Stimulated activated naive CD8-positive, alpha-beta T cell treated with anti-CD3 and anti-CD28 coated beads, Interleukin-15, Interleukin-2, amounts not matched to agents 100 U/mL and 50 U/mL, for 24 hours (primary cell): ENCODE results near the gene FDX2.
"Not testable (repeated sequence)": the region's sequence is repeated elsewhere in the genome, so short reads cannot be mapped to it uniquely, and the experiment has no call there.

Experiments used
- ATAC-seq: fragments of 150-1000 bp; cut with Tn5 transposase; one replicate; pipeline ENCODE4 v1.10.0; 2021
- DNase-seq: peaks from one replicate; pipeline ENCODE4 v3.0.0; 2021

The FDX2 gene

DNA sequence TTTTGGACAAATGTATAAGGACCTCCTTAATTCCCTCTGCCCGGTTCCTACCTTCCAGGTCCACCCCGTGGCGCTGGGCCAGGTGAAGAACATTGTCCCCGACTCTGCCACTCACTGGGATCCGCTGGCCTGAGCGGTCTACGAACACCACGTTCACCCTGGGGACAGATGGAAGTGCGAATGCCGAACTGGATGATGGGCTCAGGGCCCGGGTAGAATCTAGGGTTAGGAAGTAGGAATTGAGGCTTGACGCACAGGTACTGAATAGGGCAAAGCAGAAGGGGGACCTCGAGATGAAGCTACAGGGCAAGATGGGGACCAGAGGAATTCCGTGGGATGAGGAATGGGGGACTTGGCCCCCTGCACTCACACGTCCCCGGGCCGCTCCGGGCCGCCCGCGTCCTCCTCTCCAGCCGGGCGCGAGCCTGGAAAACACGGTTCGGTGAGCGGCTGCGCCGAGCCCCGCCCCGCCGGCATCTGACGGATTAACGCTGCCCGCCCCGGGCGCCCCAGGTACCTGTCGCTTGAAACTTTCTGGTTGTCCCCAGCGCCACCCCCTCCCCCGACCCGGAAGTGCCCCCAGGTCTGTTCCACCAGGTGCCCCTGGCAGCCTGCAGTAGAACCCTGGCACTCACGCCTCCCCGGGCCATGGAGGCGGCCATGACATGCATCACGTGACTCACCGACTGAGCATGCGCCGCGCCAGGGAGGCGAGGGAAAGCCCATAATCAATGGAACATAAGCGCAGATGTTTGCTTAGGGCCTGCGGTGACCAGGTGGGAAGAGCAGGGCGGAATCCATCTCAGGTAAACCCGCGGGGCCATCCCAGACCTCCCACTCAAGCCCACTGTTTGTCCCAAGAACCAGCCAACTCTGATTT is at the start of gene FDX2:
Gene FDX2 (minus strand): TSS at position 681 of the 880 bp plus-strand sequence. CDS start 19 bp downstream, at position 662.
- DNase-seq (peak; percentile 95), ATAC-seq (peak; percentile 83)

DNA sequence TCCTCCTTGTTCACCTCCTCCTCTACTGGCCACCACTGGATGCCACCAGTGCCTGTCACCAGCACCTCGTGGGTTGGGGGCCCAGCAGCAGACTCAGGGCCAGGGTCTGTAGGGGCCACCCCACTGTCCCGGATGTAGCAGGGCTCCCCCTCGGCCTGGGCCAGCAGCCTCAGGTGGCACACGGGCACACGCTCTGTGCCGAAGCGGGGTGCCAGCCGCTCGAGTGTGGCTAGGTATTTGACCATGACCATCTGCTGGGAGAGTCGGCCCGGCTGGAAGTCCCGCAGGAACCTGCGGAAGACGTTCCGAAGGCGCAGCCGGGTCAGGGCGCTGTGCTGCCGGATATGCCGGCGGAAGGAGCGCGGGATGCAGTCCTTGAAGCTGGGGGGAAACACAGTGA is 49.7 kb upstream of the FDX2 start:
- ATAC-seq (no peak), DNase-seq (no peak)

DNA sequence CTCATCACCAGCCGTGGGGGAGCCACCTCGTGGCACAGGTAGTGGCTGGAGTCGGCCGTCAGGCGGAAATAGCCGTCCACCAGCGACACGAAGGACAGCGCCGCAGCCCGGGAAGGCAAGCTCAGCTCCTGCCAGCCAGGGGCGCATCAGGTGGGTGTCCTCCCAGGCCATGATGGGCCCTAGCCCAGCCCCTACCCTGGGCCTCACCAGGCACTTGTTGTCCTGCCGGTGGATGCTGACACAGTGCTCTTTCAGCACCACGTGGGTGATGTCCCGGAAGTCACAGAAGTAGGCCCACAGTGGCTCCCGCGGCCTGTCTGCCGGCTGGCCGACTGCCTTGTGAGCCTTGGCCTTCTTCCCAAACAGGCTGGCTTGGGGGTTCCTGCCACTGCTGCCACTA is 48.8 kb upstream of the FDX2 start:
- DNase-seq (no peak), ATAC-seq (no peak)

- DNase-seq (no peak), ATAC-seq (peak; percentile 37)
Measured at GRCh38 chr19:10363789-10364281, 48.0 kb upstream of the FDX2 start.

DNA sequence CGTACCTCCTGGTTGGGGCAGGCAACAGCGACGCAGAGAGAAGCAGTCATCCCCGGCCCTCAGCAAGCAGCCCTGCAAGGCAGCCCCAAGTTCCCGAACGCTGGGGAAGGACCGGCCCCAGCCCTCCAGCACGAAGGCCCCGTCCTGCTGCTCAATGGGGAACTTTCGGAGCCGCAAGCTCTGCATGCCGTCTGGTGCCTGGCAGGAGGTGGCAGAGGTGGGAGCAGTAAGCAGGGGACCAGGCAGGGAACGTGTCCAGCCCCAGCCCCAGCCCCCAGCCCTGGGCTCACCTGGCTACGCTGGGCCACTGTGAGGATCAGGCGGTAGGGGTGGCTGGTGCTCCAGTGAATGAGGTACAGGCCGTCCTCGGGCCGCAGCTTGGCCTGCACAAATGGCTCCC is 46.4 kb upstream of the FDX2 start:
- DNase-seq: no peak
- no peak for ATAC-seq

DNA sequence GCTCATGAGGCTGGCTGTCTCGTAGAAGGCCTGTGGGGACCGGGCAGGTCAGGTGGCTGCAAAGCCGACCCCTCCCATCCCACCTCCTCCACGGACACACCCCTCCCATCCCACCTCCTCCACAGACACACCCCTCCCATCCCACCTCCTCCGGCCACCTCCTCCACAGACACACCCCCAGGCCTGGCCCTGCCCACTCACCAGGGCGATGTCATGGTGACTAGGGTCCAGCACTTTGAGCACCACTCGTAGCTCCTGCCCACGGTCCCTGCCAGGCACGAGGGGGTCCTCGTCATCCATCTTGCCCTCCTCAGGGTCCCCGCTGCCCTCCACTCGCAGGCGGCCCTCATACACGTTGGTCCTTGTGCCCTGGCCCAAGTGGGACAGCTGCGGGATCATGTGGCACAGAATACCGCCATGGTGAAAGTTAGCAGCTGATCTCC is 45.8 kb upstream of the FDX2 start:
- DNase-seq (no peak), ATAC-seq (no peak)

DNA sequence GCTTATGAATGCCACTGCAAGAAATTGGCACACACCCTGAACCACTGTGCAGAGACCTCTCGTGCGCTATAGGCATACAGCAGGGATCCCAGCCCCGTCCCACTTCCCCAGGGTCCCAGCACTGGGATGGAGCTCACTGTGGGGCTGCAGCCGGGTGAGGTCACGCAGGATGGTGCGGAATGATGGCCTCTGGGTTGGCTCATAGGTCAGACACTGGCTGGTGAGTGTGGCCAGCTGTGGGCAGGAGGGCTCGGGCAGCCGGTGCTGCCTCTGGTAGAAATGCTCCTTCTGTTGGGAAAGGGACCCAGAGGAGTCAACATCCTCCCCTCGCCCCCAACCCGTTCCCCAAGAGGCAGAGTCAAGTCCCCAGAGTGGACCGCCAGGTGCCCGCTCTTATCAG is 40.6 kb upstream of the FDX2 start:
- no peak for DNase-seq
- ATAC-seq: no peak

- peak; percentile 70 for DNase-seq
- ATAC-seq: peak; percentile 44
Measured at GRCh38 chr19:10353793-10354391, 38.1 kb upstream of the FDX2 start.

DNA sequence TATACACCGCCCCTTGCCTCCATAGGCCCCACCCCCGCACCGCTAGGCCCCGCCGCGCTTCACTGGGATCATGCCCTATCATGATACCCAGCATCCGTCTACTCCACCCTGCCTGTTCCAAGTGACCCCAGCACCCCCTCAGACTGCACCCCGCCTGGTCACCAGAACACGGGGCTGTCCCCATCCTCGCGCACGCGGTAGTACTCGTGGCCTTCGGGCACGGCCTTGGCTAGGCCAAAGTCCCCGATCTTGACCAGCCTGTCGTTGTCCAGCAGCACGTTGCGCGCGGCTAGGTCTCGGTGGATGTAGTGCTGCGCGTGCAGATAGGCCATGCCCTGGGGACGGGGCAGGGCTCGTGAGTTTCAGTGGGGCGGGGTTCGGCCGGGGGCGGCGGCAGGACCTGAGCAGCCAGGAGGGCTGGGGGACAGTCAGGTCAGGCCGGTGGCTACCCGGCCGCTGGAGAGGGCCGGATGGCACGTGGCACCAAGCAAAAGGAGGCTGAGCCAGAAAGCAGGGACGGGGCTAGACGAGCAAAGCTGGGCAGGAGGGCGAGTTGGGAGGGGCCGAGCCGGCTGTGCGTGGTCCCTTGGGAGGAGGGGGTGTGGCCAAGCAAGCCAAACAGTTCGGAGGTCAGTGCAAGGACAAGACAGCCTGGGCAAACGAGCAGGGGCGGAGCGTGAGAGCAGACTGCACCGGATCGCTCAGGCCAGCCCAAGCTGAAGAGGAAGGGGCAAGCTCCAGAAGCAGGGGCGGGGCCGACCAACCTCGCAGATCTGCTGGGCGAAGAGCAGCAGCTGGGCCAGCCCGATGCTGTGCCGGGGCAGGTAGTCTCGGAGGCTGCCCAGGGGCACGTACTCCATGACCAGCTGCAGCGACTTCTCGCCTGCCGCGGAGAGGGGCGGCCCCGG is 37.2 kb upstream of the FDX2 start:
- DNase-seq (no peak), ATAC-seq (no peak)

- DNase-seq (no peak), ATAC-seq (no peak)
Measured at GRCh38 chr19:10346509-10346908, 30.7 kb upstream of the FDX2 start.

DNA sequence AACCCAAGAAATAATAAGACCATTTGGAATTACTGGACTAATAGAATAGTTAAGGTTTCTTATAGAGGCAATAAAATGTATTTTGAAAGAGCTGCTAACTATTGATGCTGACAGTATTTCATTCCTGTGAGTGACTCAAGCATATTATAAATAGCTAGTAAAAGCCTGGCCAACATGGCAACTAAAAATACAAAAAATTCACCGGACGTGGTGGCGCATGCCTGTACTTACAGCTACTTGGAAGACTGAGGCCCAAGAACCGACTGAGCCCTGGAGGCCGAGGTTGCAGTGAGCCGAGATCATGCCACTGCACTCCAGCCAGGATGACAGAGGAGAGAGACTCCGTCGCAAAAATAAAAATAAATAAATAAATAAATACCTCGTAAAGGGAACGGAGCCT is 29.0 kb upstream of the FDX2 start:
- no peak for ATAC-seq
- DNase-seq: no peak

GRCh38 chr19:10343495-10343894 is 27.7 kb upstream of the FDX2 start:
- DNase-seq (no peak), ATAC-seq (no peak)

- ATAC-seq (no peak), DNase-seq (no peak)
Measured at GRCh38 chr19:10339977-10340376, 24.2 kb upstream of the FDX2 start.

DNA sequence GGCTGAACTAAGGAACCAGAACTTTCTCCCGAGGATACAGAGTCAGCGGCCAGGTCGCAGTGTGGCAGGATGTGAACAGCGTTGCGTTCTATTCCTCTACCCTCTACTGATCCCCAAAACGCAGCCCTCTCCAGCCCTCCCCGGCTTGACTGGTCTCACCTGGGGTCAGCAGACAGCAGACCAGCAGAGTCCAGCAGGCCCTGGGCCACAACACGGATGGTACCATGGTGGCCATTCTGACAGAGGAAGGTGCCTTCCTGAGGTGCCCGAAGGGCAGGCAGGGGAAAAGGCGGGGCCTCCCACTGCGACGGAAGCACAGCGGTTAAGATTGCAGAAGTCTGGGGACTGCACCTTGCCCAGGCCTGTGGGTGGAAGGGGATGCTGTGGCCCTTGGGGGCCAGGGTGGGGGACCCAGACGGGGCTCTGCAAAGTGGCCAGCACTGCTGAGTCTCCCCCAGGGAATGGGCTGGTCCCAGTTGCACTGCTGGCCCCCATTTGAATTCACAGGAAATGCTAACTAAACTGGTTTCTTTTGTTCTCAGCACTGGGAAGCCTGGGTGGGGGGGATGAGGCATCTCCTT is 23.7 kb upstream of the FDX2 start, which contains the start of gene ICAM3:
Gene ICAM3 (minus strand): TSS at position 245 of the 581 bp plus-strand sequence. CDS start 10 bp downstream, at position 235.
- DNase-seq (peak; percentile 83), ATAC-seq (peak; percentile 95)

DNA sequence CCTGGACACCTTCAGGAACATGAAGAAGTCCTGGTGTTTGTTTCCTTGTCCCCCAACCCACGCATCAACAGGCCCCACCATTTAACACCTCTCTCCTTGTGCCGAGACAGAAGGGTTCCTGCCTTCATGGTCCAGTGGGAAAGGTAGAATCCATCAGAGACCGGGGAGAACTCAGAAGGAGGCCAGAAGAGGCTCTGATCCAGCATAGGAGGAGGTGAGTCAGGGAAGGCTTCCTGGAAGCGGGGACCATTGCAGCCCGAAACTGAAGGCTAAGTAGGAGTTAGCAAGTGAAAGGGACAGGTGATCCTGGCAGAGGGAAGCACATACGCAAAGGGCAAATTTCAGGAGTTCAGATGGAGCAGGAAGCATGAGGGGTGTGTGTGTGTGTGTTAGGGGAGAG is 23.1 kb upstream of the FDX2 start:
- no peak for DNase-seq
- ATAC-seq: no peak

GRCh38 chr19:10336725-10337124 is 20.9 kb upstream of the FDX2 start:
- not testable (repeated sequence) for ATAC-seq, DNase-seq

GRCh38 chr19:10335352-10335985 is 19.7 kb upstream of the FDX2 start:
- no peak for DNase-seq
- no peak for ATAC-seq

DNA sequence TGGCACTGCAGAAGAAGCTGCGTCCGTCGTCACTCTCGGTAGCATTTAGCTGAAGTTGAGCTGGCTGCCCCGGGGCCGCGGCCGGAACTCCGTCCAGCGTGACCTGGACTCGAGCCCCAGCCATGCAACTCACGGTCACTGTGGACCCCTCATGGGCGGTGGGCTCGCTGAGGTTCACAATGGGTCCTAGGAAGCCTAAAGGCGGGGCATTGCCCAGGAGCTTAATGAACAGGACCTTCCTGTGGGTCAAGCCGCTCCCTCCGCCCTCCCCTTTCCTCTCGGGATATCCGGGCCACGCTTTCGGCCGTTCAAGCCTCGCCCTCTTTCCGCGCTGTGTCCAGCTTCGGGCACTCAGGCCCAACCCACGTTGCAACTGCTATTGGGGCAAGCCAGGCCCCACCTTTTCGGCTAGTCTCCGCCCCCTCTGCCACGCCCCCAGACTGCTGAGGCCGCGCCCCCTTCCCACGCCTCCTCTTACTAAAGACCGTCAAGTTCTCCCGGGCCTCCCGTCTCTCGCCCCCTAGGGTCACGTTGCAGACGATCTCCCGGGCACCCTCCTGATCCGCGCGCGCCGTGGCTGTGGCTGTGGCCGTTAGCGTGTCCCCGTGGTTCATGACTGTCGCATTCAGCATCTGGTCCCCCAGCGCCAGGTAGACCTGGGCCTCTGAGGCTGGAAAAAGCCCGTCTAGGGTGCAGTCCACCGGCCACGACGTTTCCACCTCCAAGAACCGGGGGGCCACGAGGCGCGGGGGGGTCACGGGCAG is 19.0 kb upstream of the FDX2 start:
- no peak for ATAC-seq
- peak; percentile 77 for DNase-seq

GRCh38 chr19:10333758-10334587 is 18.2 kb upstream of the FDX2 start:
- ATAC-seq (peak; percentile 1), DNase-seq (no peak)
